Measurements from ENCODE around the gene ZNF385B.

The ZNF385B gene

GRCh38 chr2:179882851-179883806, 21.7 kb upstream of the ZNF385B start:
- H3K79me2 ChIP-seq (ENCODE audit: control insufficient read depth, insufficient read depth, low read length) = no peaks in the 10 kb centered on the region
- no peak overlapping the region for H3K9ac ChIP-seq (ENCODE audit: low read length)
- H3K18ac ChIP-seq (ENCODE audit: low read length) = no peak overlapping the region
- H2BK120ac ChIP-seq (ENCODE audit: low read depth, low read length) = no peak overlapping the region
- no CpG with 5 or more reads among the region's 6 CpGs for WGBS (ENCODE audit: extremely low coverage, insufficient coverage, low lambda C conversion rate)
- no peak overlapping the region for H2AK5ac ChIP-seq (ENCODE audit: low read length)
- H2BK5ac ChIP-seq (ENCODE audit: low read length) = no peak overlapping the region
- DNase-seq = no peak
- no peaks in the 10 kb centered on the region for H3K79me1 ChIP-seq (ENCODE audit: low read length)
- H3K4me1 ChIP-seq (ENCODE audit: control insufficient read depth, low read depth, low read length) = no peaks in the 10 kb centered on the region
- H3K4ac ChIP-seq (ENCODE audit: low read depth, low read length) = no peak overlapping the region
- H3K23ac ChIP-seq (ENCODE audit: low read length) = no peak overlapping the region
- no peak overlapping the region for H3K4me2 ChIP-seq (ENCODE audit: low read length)
- no peak overlapping the region for H3K56ac ChIP-seq (ENCODE audit: low read length)
- no peak overlapping the region for H2BK15ac ChIP-seq (replicated peaks; ENCODE audit: low read depth)
- no peak overlapping the region for H3K27ac ChIP-seq (ENCODE audit: low read depth, low read length)
- H3K36me3 ChIP-seq (ENCODE audit: control insufficient read depth, insufficient read depth, low read length) = no peaks in the 10 kb centered on the region
- no peaks in the 10 kb centered on the region for H3K27me3 ChIP-seq (ENCODE audit: insufficient read depth, low read length, poor library complexity)
- H4K5ac ChIP-seq (ENCODE audit: low read length) = no peak overlapping the region
- no peak overlapping the region for H3K4me3 ChIP-seq (ENCODE audit: low read length)
- no peak overlapping the region for H4K8ac ChIP-seq (ENCODE audit: low read depth, low read length)

GRCh38 chr2:179877601-179878364, 16.4 kb upstream of the ZNF385B start:
- no peak overlapping the region for H3K4me3 ChIP-seq (ENCODE audit: low read length)
- H4K8ac ChIP-seq (ENCODE audit: low read depth, low read length) = no peak overlapping the region
- H3K4ac ChIP-seq (ENCODE audit: low read depth, low read length) = no peak overlapping the region
- no peak overlapping the region for H2AK5ac ChIP-seq (ENCODE audit: low read length)
- H2BK15ac ChIP-seq (replicated peaks; ENCODE audit: low read depth) = no peak overlapping the region
- H3K23ac ChIP-seq (ENCODE audit: low read length) = no peak overlapping the region
- WGBS (ENCODE audit: extremely low coverage, insufficient coverage, low lambda C conversion rate) = no CpG with 5 or more reads among the region's 4 CpGs
- no peak overlapping the region for H2BK120ac ChIP-seq (ENCODE audit: low read depth, low read length)
- no peaks in the 10 kb centered on the region for H3K36me3 ChIP-seq (ENCODE audit: control insufficient read depth, insufficient read depth, low read length)
- H3K4me1 ChIP-seq (ENCODE audit: control insufficient read depth, low read depth, low read length) = no peaks in the 10 kb centered on the region
- no peak overlapping the region for H3K27ac ChIP-seq (ENCODE audit: low read depth, low read length)
- no peak overlapping the region for H3K56ac ChIP-seq (ENCODE audit: low read length)
- H2BK5ac ChIP-seq (ENCODE audit: low read length) = no peak overlapping the region
- H3K4me2 ChIP-seq (ENCODE audit: low read length) = no peak overlapping the region
- no peaks in the 10 kb centered on the region for H3K79me2 ChIP-seq (ENCODE audit: control insufficient read depth, insufficient read depth, low read length)
- no peak overlapping the region for H3K9ac ChIP-seq (ENCODE audit: low read length)
- H4K5ac ChIP-seq (ENCODE audit: low read length) = no peak overlapping the region
- no peak for DNase-seq
- no peak overlapping the region for H3K18ac ChIP-seq (ENCODE audit: low read length)
- H3K79me1 ChIP-seq (ENCODE audit: low read length) = no peaks in the 10 kb centered on the region
- H3K27me3 ChIP-seq (ENCODE audit: insufficient read depth, low read length, poor library complexity) = no peaks in the 10 kb centered on the region

GRCh38 chr2:179876266-179876665, 14.9 kb upstream of the ZNF385B start:
- no peak overlapping the region for H4K8ac ChIP-seq (ENCODE audit: low read depth, low read length)
- H3K79me1 ChIP-seq (ENCODE audit: low read length) = no peaks in the 10 kb centered on the region
- H3K36me3 ChIP-seq (ENCODE audit: control insufficient read depth, insufficient read depth, low read length) = no peaks in the 10 kb centered on the region
- H3K9ac ChIP-seq (ENCODE audit: low read length) = no peak overlapping the region
- no CpG with 5 or more reads among the region's 1 CpG for WGBS (ENCODE audit: extremely low coverage, insufficient coverage, low lambda C conversion rate)
- H3K4me3 ChIP-seq (ENCODE audit: low read length) = no peak overlapping the region
- DNase-seq = no peak
- H2BK5ac ChIP-seq (ENCODE audit: low read length) = no peak overlapping the region
- no peaks in the 10 kb centered on the region for H3K27me3 ChIP-seq (ENCODE audit: insufficient read depth, low read length, poor library complexity)
- H2BK120ac ChIP-seq (ENCODE audit: low read depth, low read length) = no peak overlapping the region
- no peak overlapping the region for H3K4me2 ChIP-seq (ENCODE audit: low read length)
- H2AK5ac ChIP-seq (ENCODE audit: low read length) = no peak overlapping the region
- H3K56ac ChIP-seq (ENCODE audit: low read length) = no peak overlapping the region
- no peak overlapping the region for H4K5ac ChIP-seq (ENCODE audit: low read length)
- H3K18ac ChIP-seq (ENCODE audit: low read length) = no peak overlapping the region
- no peak overlapping the region for H2BK15ac ChIP-seq (replicated peaks; ENCODE audit: low read depth)
- no peak overlapping the region for H3K27ac ChIP-seq (ENCODE audit: low read depth, low read length)
- no peaks in the 10 kb centered on the region for H3K4me1 ChIP-seq (ENCODE audit: control insufficient read depth, low read depth, low read length)
- no peak overlapping the region for H3K23ac ChIP-seq (ENCODE audit: low read length)
- H3K4ac ChIP-seq (ENCODE audit: low read depth, low read length) = no peak overlapping the region
- H3K79me2 ChIP-seq (ENCODE audit: control insufficient read depth, insufficient read depth, low read length) = no peaks in the 10 kb centered on the region

- Histone ChIP-seq H3K4me2 (ENCODE audit: low read length) (no peak overlapping the region), H3K79me2 (ENCODE audit: control insufficient read depth, insufficient read depth, low read length) (no peaks in the 10 kb centered on the region), H3K27ac (ENCODE audit: low read depth, low read length) (no peak overlapping the region), H2BK120ac (ENCODE audit: low read depth, low read length) (no peak overlapping the region), H3K4me1 (ENCODE audit: control insufficient read depth, low read depth, low read length) (no peaks in the 10 kb centered on the region), H4K8ac (ENCODE audit: low read depth, low read length) (no peak overlapping the region), H3K9ac (ENCODE audit: low read length) (no peak overlapping the region), H3K79me1 (ENCODE audit: low read length) (no peaks in the 10 kb centered on the region), H3K4ac (ENCODE audit: low read depth, low read length) (no peak overlapping the region), H2AK5ac (ENCODE audit: low read length) (no peak overlapping the region), H3K23ac (ENCODE audit: low read length) (no peak overlapping the region), H3K4me3 (ENCODE audit: low read length) (no peak overlapping the region), H3K27me3 (ENCODE audit: insufficient read depth, low read length, poor library complexity) (no peaks in the 10 kb centered on the region), H2BK5ac (ENCODE audit: low read length) (no peak overlapping the region), H2BK15ac (replicated peaks; ENCODE audit: low read depth) (no peak overlapping the region), H4K5ac (ENCODE audit: low read length) (no peak overlapping the region), H3K56ac (ENCODE audit: low read length) (no peak overlapping the region), H3K18ac (ENCODE audit: low read length) (no peak overlapping the region), H3K36me3 (ENCODE audit: control insufficient read depth, insufficient read depth, low read length) (no peaks in the 10 kb centered on the region)
- no peak for DNase-seq
Measured at GRCh38 chr2:179875864-179876263, 14.5 kb upstream of the ZNF385B start.

- Histone ChIP-seq H3K79me1 (ENCODE audit: low read length) (no peaks in the 10 kb centered on the region), H2BK120ac (ENCODE audit: low read depth, low read length) (no peak overlapping the region), H2AK5ac (ENCODE audit: low read length) (no peak overlapping the region), H3K27ac (ENCODE audit: low read depth, low read length) (no peak overlapping the region), H3K4me2 (ENCODE audit: low read length) (no peak overlapping the region), H2BK15ac (replicated peaks; ENCODE audit: low read depth) (no peak overlapping the region), H3K4ac (ENCODE audit: low read depth, low read length) (no peak overlapping the region), H3K56ac (ENCODE audit: low read length) (no peak overlapping the region), H3K9ac (ENCODE audit: low read length) (no peak overlapping the region), H2BK5ac (ENCODE audit: low read length) (no peak overlapping the region), H4K5ac (ENCODE audit: low read length) (no peak overlapping the region), H3K79me2 (ENCODE audit: control insufficient read depth, insufficient read depth, low read length) (no peaks in the 10 kb centered on the region), H3K18ac (ENCODE audit: low read length) (no peak overlapping the region), H4K8ac (ENCODE audit: low read depth, low read length) (no peak overlapping the region), H3K27me3 (ENCODE audit: insufficient read depth, low read length, poor library complexity) (peaks cover 10% of the 10 kb centered on the region), H3K23ac (ENCODE audit: low read length) (no peak overlapping the region), H3K36me3 (ENCODE audit: control insufficient read depth, insufficient read depth, low read length) (no peaks in the 10 kb centered on the region), H3K4me1 (ENCODE audit: control insufficient read depth, low read depth, low read length) (no peaks in the 10 kb centered on the region), H3K4me3 (ENCODE audit: low read length) (no peak overlapping the region)
- no peak for DNase-seq
- no CpG with 5 or more reads among the region's 6 CpGs for WGBS (ENCODE audit: extremely low coverage, insufficient coverage, low lambda C conversion rate)
Measured at GRCh38 chr2:179862898-179863458, 1.6 kb upstream of the ZNF385B start.

All from mesendoderm (in vitro differentiated cells).